HG03045 (cell line): ENCODE results near the gene PTPRM.

Source experiments
- ATAC-seq: cut with Tn5 transposase; IDR thresholded peaks from one replicate; pipeline ENCODE4 v1.9.1; 2021; ENCODE audit warnings: mild to moderate bottlenecking, moderate library complexity; ENCODE audit not compliant: unreplicated experiment

The PTPRM gene

DNA sequence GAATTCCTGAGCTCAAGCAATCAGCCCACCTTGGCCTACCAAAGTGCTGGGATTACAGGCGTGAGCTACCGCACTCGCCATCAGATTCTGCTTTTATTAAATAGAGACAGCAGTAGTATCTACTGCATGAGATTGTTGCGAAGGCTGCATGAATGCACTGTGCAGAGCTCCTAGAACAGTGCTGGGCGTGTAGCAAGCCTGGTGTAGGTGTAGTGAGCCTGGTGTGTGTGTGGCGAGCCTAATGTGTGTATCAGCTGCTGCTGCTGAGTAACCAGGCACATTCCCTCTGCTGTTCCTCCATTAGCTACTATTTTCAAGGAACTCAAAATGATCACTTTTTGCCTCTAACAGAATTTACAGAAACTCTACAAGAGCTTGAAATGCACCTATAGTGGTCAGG is 57.6 kb downstream of the PTPRM start:
- no peak for ATAC-seq

DNA sequence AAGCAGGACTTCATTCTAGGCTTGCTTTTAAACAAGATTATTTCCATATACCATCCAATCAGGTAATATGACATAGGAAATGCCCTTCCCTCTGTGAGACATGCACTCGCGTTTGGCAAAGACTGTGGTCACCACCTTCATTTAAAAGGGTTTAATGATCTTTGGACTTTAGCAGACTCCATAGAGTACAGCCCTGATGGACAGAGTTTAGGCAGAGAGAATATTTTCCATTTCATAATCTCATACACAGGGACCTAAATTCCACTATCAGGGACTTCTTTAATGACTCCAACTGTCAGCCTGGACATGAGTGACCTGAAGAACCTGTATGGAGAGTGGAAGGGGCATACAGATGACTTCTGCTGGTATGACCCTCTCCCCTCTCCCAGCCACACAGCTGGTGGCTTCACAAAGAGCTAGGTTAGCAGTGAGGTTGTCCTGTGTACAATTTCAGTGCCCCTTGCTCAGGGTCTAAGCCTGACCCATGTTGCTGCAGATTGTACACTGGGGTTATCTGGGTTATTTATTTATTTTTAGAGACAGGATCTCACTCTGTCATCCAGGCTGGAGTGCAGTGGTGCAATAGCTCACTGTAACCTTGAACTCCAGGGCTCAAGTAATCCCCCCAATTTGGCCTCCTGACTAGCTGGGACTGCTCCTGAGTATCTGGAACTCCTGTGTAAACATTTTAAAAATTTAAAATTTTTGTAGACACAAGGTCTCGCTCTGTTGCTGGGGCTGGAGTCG is 59.2 kb downstream of the PTPRM start:
- no peak for ATAC-seq

DNA sequence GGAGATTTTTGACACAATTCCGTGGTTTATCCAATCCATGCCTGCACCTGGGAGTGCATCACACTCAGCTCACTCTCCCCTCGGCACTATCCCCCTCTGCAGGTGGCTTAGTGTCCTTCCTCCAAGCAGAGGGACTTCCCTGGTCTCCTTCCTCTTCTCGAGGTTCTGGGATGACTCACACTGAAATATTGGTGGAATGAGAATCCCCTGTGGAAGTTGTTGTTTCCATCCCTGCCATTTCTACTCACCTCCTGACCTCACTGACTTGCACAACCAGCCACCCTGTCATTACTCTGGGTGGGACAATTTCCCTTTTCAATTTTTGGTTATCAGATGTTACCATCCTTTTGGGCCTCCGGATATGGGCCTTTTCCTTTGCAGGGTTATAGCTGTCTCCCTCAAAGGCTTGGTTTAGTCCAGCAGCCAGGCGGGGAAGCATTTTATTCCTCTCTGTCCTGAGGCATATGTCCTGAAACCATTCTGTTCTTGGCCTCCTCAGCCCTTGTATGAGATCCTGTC is 59.9 kb downstream of the PTPRM start:
- no peak for ATAC-seq

DNA sequence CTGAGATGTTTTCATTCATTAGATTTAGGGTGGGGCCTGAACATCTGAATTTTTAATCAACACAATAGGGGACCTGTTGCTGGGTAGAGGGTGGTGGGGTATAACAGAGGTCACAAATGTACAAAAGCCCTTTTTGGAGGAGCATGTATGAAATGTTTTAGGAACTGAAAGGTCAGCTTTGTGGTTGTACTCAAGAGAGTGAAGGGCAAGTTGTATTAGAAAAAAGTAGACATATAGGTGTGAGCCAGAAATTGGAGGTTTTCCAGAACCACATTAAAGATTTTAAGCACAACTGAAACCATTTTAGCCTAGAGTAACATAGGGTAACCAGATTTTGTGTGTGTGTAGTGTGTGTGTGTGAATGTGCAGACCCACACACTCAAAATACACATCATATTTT is 62.3 kb downstream of the PTPRM start:
- no peak for ATAC-seq

DNA sequence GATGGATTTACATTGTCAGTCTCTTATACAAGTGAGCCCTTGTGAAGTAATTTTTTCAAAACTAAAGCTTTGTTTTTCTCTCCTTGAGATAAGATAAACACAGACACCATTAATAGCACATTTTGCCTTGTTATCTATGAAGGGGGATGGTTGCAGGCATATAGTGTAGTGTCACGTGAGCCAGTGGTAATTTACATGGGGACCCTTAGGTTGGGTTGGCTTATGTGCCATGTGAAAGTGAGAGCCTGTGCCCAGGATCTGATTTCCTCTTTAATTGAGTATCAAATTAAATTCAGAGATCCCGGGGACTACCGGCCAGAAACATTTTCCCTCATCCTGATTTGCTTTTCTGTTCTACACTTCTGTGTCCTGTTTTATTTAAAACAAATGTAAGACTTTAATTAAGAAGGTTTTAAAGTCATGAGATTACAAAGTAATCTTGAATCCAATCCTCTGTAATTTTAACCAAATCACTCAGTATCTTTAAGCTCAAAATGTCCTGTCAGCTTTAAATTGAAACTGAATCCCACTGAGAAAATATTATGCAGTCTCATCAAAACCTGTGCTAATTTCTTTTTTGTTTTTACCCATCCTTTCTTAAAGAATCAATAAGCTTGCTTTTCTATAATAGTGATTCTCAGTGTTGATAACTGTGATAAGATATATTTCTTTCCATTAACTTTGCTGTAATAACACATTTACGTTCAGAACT is 63.8 kb downstream of the PTPRM start:
- no peak for ATAC-seq

DNA sequence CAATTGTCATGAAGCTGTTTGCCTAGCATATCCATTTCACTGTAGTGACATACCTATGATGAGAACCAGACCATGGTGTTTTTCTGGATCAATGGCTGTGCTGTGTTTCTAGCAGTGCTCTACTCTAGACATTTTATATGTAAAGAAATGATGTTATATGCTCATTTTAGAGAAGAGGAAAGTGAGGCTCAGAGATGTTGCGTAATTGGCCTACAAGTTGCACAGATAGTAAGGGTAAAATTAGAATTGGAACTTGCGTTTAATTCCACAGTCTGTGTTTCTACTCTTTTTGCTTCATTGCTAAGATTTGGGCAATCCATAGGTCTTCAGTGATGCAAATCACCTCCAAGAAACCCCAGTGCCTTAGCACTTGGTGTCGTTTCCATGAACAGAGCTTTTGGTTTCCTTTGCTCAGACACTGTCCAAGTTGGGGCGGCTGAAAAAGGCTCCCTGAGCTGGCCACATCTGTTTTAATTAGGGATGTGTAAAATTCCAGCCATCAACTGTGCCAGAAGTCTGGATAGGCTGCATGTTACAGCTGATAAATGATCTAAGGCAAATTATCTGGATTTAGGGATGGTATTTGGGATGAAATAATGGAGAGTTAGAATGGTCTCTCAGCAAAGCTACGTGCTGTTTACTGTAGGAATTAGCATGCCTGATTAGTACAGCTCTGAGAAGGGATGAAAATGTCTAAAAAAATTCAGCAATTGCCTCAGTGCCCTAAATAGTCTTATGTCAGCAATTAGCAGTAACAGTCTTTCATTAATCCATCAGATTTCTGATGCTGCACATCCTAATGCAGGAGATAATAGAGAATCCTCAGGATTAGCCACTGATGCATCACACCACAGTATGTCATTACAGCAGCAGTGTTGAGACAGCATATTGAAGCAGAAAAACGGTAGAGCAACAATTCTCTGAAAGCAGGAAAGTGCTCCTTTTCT is 65.3 kb downstream of the PTPRM start:
- ATAC-seq = no peak

DNA sequence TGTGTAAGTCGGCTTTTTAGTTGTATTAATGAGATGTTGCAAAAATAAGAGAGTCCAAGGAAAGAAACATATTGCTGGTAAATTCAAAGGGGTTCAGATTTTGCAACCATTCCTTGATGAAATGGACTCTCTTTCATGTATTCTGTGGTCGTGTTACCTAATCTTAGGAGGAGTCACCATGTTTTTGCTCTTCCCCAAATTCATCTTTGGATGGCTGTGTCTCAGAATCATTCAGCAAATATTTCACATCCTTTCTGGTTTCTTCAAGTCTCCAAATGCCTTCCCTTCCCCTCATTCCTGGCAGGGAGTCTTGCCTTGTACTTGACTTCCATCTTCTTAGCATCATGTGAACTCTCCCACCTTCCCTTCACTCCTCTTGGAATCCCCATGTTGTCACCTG is 66.1 kb downstream of the PTPRM start:
- no peak for ATAC-seq

DNA sequence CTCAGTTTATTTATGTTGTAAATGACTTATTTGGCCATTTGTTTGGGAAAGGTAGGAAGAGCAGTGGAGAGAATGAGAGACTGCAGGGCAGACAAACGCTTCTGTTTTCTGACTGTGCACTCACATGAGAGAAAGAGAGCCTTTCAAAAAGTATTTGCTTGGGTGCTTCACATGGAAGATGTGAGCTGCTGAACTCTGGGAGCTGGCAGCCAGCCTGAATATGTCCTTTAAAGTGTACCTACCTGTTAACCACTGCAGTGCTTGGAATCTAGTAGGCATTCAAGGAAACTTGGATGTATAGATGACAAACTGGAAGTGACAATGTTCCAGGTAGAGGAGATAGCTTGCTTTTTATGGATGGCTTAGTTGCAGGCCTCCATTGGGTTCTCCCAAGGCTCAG is 68.8 kb downstream of the PTPRM start:
- no peak for ATAC-seq

DNA sequence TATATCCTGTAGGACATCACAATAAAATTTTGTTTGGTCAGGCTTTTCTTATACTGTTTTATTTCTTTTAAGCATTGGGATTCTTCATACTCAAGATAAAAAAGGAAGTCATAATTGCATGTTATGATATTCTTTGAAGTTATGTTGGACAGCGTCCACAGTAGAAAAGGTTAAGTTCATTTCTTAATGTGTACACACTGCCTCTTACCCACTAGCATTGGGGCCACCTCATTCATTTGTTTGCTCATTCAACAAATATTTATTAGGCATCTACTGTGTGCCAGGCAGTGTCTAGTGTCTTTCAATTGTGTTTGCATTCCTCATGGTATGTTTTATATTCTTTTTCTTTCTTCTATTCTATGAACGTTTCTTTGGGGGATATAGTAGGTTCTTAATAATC is 70.2 kb downstream of the PTPRM start:
- no peak for ATAC-seq

DNA sequence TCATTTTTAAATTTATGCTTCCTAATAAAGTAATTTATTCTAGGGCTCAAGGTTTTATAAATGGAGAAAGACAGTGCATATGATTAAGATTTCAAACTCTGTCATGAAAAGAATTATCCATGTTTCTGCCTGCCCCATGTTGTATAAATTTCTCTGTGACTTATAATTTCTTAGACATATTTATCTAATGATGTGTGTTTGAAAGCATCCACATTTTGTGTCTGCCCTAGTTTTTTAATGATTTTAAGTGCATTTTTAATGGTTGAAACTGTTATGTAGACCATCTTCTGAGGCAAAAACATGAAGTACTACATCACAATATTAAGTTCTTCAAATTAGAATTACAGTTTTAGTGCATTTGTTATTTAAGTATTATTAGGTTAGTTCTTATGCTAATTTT is 71.2 kb downstream of the PTPRM start:
- ATAC-seq = no peak

DNA sequence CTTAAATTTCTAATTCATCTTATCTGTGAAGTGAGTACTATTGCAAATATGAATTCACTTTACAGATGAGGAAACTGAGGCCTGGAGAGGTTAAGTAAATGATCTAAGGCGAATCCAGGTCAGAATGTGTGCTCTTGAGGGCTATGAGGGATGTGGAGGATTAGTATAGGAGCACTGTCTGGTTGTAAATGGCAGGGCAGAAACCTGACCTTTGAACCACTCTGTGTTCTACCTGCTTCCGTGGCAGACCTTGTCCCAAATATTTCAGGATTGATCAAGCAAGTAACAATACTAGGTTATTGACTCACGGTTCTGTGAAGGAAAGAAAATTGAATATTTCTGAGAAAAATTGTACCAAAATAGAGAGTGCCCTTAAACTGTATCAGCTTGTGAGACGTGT is 74.7 kb downstream of the PTPRM start:
- ATAC-seq = no peak

DNA sequence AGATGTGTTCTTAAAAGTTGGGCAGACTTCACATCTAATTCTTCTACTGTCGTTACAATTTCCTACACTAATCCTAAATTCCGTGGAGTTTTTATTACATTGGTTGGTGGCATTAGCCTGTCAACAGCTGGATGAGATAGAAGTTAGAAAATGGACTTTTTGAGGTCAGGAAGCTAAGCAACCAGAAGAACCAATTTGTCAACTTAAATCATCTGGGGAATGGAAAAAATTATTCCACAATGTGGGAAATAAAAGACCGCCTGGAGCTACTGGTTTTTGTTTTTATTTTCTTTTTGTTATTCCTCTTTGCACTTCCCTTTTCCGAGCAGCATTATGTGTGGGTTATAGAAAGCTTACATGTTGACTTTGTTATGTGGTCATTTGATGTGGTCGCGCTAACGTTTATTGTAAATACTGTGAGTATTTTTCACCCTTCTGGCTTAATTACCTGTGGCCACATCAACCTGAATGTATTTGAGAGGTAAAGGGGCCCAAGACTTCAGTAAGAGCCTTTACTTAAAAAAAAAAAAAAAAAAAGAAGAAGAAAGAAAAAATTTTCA is 75.3 kb downstream of the PTPRM start:
- ATAC-seq = no peak

DNA sequence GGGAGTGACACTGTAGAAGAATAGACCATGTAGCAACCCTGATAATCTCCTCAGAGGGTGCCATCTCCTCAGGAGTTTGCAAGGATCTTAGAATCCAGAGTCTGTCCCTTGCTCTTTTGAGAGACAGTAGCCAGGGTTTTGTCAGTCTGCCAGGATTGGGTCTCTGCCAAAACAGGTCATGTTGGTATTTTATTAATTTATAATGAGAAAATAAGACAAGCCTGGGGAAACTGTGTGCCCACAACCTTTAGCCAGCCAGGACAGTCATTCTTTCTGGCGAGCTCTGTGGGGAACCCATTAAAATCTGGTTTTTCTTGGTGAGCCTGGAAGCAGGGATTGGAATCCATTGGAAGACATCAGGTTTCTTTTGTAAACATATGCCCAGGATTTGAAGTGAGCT is 78.6 kb downstream of the PTPRM start:
- ATAC-seq = no peak

DNA sequence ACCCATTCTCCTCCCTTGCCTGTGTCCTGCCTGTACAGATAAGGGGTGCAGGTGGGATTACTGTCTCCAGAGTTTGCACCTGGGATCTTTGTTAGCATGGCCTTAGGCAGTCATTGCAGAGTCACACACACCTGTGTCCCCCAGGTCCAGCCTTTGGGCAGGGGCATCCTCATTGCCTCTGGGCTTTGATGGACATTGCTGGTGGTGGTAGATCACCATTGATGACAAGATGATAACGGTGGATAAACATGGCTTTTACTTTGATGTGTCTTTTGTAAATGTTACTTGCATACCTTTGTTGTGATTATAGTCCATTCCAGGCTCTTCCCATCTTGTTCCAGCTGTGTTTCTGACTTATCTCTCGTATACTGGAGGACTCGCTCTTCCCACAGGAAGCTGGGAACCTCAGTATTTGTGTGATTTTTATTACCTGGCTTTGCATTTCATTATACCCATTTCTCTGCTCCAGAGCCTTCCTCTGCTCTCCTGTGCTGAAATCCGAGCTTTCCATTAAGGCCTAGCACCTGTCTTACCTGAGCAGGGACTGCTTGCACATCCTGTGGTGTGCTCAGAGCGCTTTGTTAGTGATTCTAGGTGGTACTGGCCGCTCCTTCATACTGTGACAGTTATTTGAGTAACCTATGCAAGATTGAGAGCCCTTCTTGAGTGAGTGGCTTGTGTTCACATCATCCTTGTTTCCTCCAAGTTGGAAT is 79.2 kb downstream of the PTPRM start:
- ATAC-seq = no peak

DNA sequence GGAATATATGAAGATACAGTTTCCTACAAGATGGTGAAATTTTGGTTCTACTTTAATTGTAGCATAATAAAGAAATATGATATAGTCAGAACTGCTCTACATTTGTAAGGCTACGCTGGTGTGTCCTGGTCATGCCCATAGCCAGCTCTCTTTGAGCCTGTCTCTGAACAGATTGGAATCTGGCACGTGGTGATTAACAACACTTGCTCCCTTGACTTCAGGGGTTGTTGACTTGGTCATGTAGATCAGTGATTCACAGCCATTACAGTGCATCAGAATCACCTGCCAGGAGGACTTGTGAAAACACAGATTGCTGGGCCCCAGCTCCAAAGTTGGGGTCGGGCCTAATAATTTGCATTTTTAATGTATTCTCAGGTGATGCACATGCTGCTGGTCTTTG is 80.4 kb downstream of the PTPRM start:
- ATAC-seq = no peak

DNA sequence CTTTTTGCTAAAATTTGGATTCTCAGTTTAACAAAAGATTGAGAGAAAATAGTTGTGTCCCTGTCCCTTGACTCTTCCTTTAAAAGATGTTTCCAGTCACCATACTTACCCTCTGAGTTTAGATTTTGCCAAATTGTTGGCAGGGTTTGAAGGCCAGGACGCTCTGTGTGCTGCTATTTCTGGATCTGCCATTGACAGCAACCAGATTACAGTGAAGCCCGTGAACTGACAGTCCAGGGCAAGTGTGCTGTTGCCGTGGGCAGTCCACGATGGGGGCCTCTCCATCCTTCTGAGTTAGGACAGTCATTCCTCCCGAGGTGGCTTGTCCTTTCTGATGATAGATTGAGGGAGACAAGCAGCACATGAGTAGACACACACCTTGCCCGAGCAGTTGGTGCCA is 89.9 kb downstream of the PTPRM start:
- ATAC-seq = no peak

DNA sequence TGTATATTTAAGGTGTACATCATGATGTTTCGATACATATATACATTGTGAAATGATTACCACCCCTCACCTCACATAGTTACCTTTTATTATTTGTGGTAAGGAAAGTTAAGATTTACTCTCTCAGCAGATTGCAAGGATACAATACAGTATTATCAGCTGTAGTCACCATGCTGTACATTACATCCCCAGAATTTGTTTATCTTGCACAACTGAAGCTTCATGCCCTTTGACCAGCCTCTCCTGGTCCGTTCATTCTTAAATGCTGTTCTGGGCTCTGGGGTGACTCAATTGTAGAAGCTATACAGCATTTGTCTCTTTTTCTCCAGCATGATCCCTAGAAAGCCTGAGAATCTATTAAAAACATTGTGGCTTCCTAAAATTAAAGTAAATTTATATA is 90.8 kb downstream of the PTPRM start:
- ATAC-seq = no peak

DNA sequence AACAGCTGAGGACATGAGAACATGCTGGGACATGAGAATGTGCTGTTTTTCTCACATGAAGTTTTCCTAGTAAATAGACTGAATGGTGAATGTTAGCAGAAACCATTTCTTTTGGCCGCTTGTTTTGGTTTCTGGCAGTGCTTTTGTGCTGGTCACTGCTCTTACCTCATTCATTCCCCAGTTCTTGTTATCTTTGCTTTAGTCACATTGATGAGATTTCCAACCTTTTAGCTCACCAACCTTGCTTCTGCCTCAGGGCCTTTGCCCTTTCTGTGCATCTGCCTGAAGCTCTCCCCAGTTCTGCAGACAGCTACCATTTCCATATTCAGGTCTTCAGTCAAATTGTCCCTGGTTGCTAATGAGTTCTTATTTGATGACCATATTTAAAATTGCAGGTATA is 91.6 kb downstream of the PTPRM start:
- ATAC-seq = no peak

DNA sequence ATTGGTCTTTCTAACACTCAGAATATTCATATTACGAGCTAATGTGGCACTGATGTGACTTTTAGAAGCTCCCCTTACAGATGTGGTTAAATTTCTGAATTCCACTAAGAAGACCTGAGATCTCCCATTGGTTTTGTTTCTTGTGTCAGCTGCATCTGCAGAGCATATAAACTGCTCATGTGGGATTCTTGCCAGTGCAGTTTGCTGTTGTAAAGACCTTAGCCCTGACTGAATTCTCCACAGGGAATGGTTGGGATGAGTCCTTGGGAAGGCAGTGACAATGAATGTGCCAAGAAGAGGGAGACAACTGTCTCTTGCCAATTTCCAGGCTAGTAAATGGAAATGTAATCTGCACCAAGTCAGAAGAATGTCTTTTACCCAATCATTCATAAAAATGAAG is 94.1 kb downstream of the PTPRM start:
- ATAC-seq = no peak

DNA sequence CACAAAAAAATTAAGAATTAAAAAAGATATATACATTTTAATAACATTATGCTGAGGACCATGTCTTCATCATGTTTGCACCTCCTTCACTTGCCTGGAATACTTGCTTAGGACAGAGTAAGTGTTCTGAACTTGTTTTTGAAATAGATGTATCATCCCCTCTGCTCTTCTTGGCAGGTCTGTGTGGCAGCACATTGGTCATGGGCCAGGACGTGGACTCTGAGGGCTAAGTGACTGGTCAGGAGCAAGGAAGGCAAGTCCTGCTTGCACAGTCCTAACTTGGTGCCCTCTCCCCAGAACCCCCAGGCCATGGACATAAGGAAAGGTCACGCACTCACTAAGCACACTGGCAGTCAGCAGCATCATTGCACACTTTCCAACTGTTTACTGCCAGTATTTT is 95.8 kb downstream of the PTPRM start:
- no peak for ATAC-seq
